HepG2 (cell line): Measurements from ENCODE around the gene ZFP36. TPM values are rescaled to one million over a fixed set of nuclear protein-coding genes. Genes with fewer than 3 reads are reported as not detected.

Experiments
- ATAC-seq: fragments of 200-7000 bp; cut with Tn5 transposase; 3 replicates; pipeline ENCODE4 v1.9.1; 2020; ENCODE audit warnings: mild to moderate bottlenecking, moderate library complexity
- BruUV-seq: library from RNA; stranded (reverse); fragments of 400-500 nt; replicated peaks from 2 replicates; lab custom pipeline; 2021; lab: Mats Ljungman, UMichigan
- CTCF ChIA-PET: fragments of 300-600 bp; formaldehyde crosslinking; extraction: SDS; loops from one replicate; lab custom pipeline; 2021; ENCODE audit warnings: low total read pairs, inconsistent platforms, low intra/inter-chr PET ratio; lab: Yijun Ruan, JAX
- POLR2A ChIA-PET: fragments of 350-600 bp; sonication (Branson Sonifier 250); formaldehyde crosslinking; loops from one replicate; lab custom pipeline; 2020; ENCODE audit warnings: antibody characterized with exemption, inconsistent platforms; lab: Yijun Ruan, JAX
- DNase-seq: peaks from one replicate; pipeline ENCODE4 v3.0.0-alpha.2; 2015; ENCODE audit warnings: low spot score
- FAIRE-seq: peaks from 3 replicates; lab custom pipeline; 2011; peaks lifted over from hg19 to GRCh38; lab: Jason Lieb, UNC
- H2AFZ ChIP-seq: one replicate; pipeline ENCODE4 v1.6.1; 2011; ENCODE audit warnings: low read length, inconsistent platforms
- H3K27ac ChIP-seq: fragments of 300-600 bp; 3 replicates; pipeline ENCODE4 v1.8.0; 2011; ENCODE audit warnings: mixed run types, mild to moderate bottlenecking, mixed read lengths, low read length, inconsistent platforms; ENCODE audit not compliant: insufficient read depth; ENCODE audit errors: extremely low read length
- H3K27me3 ChIP-seq, 2 experiments: fragments of 200-600 bp in 1 of 2; 2 replicates in 1 of 2; 3 replicates in 1 of 2; pipeline versions ENCODE4 v1.6.0 to v1.8.0; 2011; ENCODE audit warnings: low read length in 2 of 2, mild to moderate bottlenecking in 2 of 2, moderate library complexity in 2 of 2, inconsistent platforms in 1 of 2; ENCODE audit not compliant: insufficient read depth in 2 of 2, control insufficient read depth in 1 of 2
- H3K36me3 ChIP-seq, 2 experiments: fragments of 200-600 bp in 1 of 2; replicated peaks in 1 of 2; 2 replicates in 1 of 2; 3 replicates in 1 of 2; pipeline versions ENCODE4 v1.5.1 to v1.8.0; 2011; ENCODE audit warnings: low read length in 2 of 2, inconsistent platforms in 1 of 2; ENCODE audit not compliant: insufficient read depth in 2 of 2, control insufficient read depth in 1 of 2
- H3K4me1 ChIP-seq: 2 replicates; pipeline ENCODE4 v1.5.1; 2012; ENCODE audit warnings: low read length, inconsistent platforms; ENCODE audit not compliant: insufficient read depth
- H3K4me2 ChIP-seq: 2 replicates; pipeline ENCODE4 v1.6.0; 2011; ENCODE audit warnings: low read depth, low read length, inconsistent platforms
- H3K4me3 ChIP-seq, 3 experiments: fragments of 200-600 bp in 1 of 3; sonication (generic), shearing (Covaris generic) in 1 of 3; replicated peaks in 1 of 3; 2 replicates each; pipeline ENCODE4 v1.5.1; 2011 to 2016; ENCODE audit warnings: low read length in 3 of 3, inconsistent platforms in 2 of 3, low read depth in 2 of 3, mild to moderate bottlenecking in 2 of 3, control low read depth in 1 of 3, mixed read lengths in 1 of 3; ENCODE audit not compliant: insufficient read depth in 1 of 3
- H3K79me2 ChIP-seq: one replicate; pipeline ENCODE4 v1.6.1; 2011; ENCODE audit warnings: low read length, inconsistent platforms; ENCODE audit not compliant: insufficient read depth
- H3K9ac ChIP-seq: 2 replicates; pipeline ENCODE4 v1.6.0; 2011; ENCODE audit warnings: mild to moderate bottlenecking, low read depth, low read length, inconsistent platforms; ENCODE audit not compliant: insufficient read depth
- H3K9me3 ChIP-seq: 2 replicates; pipeline ENCODE4 v1.5.1; 2012; ENCODE audit warnings: mild to moderate bottlenecking, low read length
- H4K20me1 ChIP-seq: 2 replicates; pipeline ENCODE4 v1.6.0; 2011; ENCODE audit warnings: inconsistent platforms, mild to moderate bottlenecking, low read length, moderate library complexity; ENCODE audit not compliant: insufficient read depth
- ARNT2 ChIP-seq: sonication (generic); formaldehyde crosslinking; IDR thresholded peaks from 2 replicates; pipeline ENCODE4 v1.8.0; 2022; ENCODE audit warnings: mild to moderate bottlenecking, low read depth, missing genetic modification reagents, moderate library complexity
- E2F2 ChIP-seq: sonication (generic); formaldehyde crosslinking; IDR thresholded peaks from 2 replicates; pipeline ENCODE4 v1.4.0; 2020; ENCODE audit warnings: missing genetic modification reagents, borderline replicate concordance
- MIER3 ChIP-seq: IDR thresholded peaks from 2 replicates; pipeline ENCODE4 v1.6.1; 2016; ENCODE audit warnings: missing compliant biosample characterization, borderline replicate concordance
- NFKB2 ChIP-seq: sonication (generic); formaldehyde crosslinking; IDR thresholded peaks from 2 replicates; pipeline ENCODE4 v1.4.0; 2020; ENCODE audit warnings: missing genetic modification reagents, borderline replicate concordance
- RFX3 ChIP-seq: IDR thresholded peaks from 2 replicates; pipeline ENCODE4 v1.6.1; 2016; ENCODE audit warnings: missing biosample characterization, missing genetic modification reagents
- TERF1 ChIP-seq: sonication (generic); formaldehyde crosslinking; IDR thresholded peaks from 2 replicates; pipeline ENCODE4 v1.8.0; 2022; ENCODE audit warnings: mild to moderate bottlenecking, missing genetic modification reagents, moderate library complexity
- TFAP4 ChIP-seq: sonication (generic); IDR thresholded peaks from 2 replicates; pipeline ENCODE4 v1.6.1; 2016; ENCODE audit warnings: low read depth, borderline replicate concordance
- ZFX ChIP-seq: sonication (generic); formaldehyde crosslinking; IDR thresholded peaks from 2 replicates; pipeline ENCODE4 v1.4.0; 2020; ENCODE audit warnings: mild to moderate bottlenecking, low read depth, missing genetic modification reagents, moderate library complexity
- ZNF138 ChIP-seq: sonication (generic); formaldehyde crosslinking; IDR thresholded peaks from 2 replicates; pipeline ENCODE4 v1.5.0; 2020; ENCODE audit warnings: mild to moderate bottlenecking, low read depth, missing genetic modification reagents
- ZNF329 ChIP-seq: sonication (generic); formaldehyde crosslinking; IDR thresholded peaks from 2 replicates; pipeline ENCODE4 v1.9.0; 2021; ENCODE audit warnings: low read depth, mild to moderate bottlenecking, missing genetic modification reagents
- ZNF691 ChIP-seq: sonication (generic); formaldehyde crosslinking; IDR thresholded peaks from 2 replicates; pipeline ENCODE4 v1.4.0; 2020; ENCODE audit warnings: missing genetic modification reagents, low read depth, mild to moderate bottlenecking, borderline replicate concordance
- WGBS: methylation state at CpG from one replicate; pipeline ENCODE4 v1.1.6; 2017; ENCODE audit warnings: low lambda C conversion rate; 5-methylcytosine and 5-hydroxymethylcytosine counted together
- in situ Hi-C: cut with HindIII; loops from 2 replicates; pipeline ENCODE4 v1.10.0; 2017; ENCODE audit warnings: low pct_unique_long_range_greater_than_20kb; ENCODE audit not compliant: extremely low pct_ligation_motif_present
- intact Hi-C: fragments of 100-400 bp; cut with micrococcal nuclease; formaldehyde crosslinking; loops from one replicate; pipeline ENCODE4 v1.10.0; 2022; ENCODE audit not compliant: unreplicated experiment
- polyA plus RNA-seq, 8 experiments: library from polyadenylated mRNA; depleted of rRNA in 3 of 8; stranded (reverse) in 7 of 8; unstranded in 1 of 8; fragments of >200 nt; fragmentation: Illumina TruSeq in 4 of 8; extraction: Trizol in 4 of 8; gene quantifications; 2 replicates each; pipeline versions ENCODE4 v1.2.1 to v1.2.3, GENCODE V29; 2011 to 2016; ENCODE audit warnings: low read depth in 4 of 8, missing spikeins in 1 of 8, mixed read lengths in 1 of 8; ENCODE audit not compliant: insufficient read depth in 1 of 8
- total RNA-seq, 5 experiments: library from RNA; depleted of rRNA; stranded (reverse); fragments of >200 nt; fragmentation: Illumina TruSeq; extraction: Trizol; gene quantifications; 2 replicates each; pipeline ENCODE4 v1.2.3, GENCODE V29; 2016; ENCODE audit warnings: low read depth in 1 of 5

ZFP36 gene
- total and polyA plus RNA-seq, 2 of the 13 experiments (the other 11 are each of a cell fraction or from before 2014, with no cell fraction given) = 1.4 to 1.7 TPM

GRCh38 chr19:39359026-39359425, 47.6 kb upstream of the ZFP36 start:
- 97% methylated on average over 3 of the region's 3 CpGs for WGBS
- BruUV-seq = no TSS peak

More at GRCh38 chr19:39359026-39359425, 47.6 kb upstream of the ZFP36 start:
- no peak overlapping the region for H3K27ac ChIP-seq
- FAIRE-seq = no peak
- peaks cover 30 to 83% of the 10 kb centered on the region in 2 experiments for H3K36me3 ChIP-seq
- TF ChIP-seq TFAP4 = no peak
- TF ChIP-seq ZFX (CRISPR knock-in tag) = no peak
- TF ChIP-seq MIER3 (CRISPR knock-in tag) = no peak
- TF ChIP-seq E2F2 (CRISPR knock-in tag) = no peak
- no peak for TF ChIP-seq ZNF138 (CRISPR knock-in tag)
- no peak for TF ChIP-seq NFKB2 (CRISPR knock-in tag)
- no peak for TF ChIP-seq RFX3
- no peak for TF ChIP-seq ZNF329 (CRISPR knock-in tag)
- TF ChIP-seq ZNF691 (CRISPR knock-in tag) = no peak
- TF ChIP-seq ARNT2 (CRISPR knock-in tag) = no peak
- TF ChIP-seq TERF1 (CRISPR knock-in tag) = no peak
- no peaks in the 10 kb centered on the region for H3K9me3 ChIP-seq
- H3K4me1 ChIP-seq = no peaks in the 10 kb centered on the region
- H3K4me3 ChIP-seq = no peak overlapping the region
- intact Hi-C loops = no loop called here
- no peaks in the 10 kb centered on the region for H4K20me1 ChIP-seq
- ChIA-PET CTCF (interaction anchor here (0.7 kb wide), 1 partner anchor 8 kb away, joined by 3 read pairs; no protein-coding TSS in a partner anchor), POLR2A (no interaction called here)
- H3K9ac ChIP-seq = no peak overlapping the region
- no peaks in the 10 kb centered on the region for H3K27me3 ChIP-seq
- no peak for ATAC-seq
- H3K4me2 ChIP-seq = no peak overlapping the region
- in situ Hi-C loops = no loop called here
- DNase-seq = no peak
- no peak overlapping the region for H2AFZ ChIP-seq
- no peaks in the 10 kb centered on the region for H3K79me2 ChIP-seq
